HG03064 (cell line): Measurements from ENCODE around the gene PTX4.

Experiments
- ATAC-seq: cut with Tn5 transposase; IDR thresholded peaks from one replicate; pipeline ENCODE4 v1.9.1; 2021; ENCODE audit warnings: low read depth; ENCODE audit not compliant: unreplicated experiment

PTX4 gene

DNA sequence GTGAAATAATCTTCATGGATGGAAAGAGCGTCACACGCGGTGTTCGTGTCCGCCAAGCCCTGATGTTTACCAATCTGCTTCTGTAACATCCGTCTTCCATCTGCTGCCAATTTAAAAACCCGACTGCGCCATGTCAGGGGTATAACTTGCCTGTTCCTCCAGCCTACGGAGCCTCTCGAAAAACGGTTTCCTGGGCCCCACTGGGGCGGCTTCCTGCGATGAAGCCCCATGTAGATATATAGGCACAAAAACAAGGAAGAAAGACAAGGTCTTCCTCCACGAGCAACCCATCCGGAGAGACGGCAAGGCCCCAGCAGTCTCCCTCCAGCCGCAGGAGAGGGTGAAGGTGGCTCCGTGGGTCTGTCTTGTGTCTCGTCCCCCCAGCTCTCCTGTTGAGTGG lies at the start of gene PTX4:
Gene PTX4, minus strand, starts transcription at position 326 of the 400 bp plus-strand sequence. Its CDS starts 35 bp downstream, at position 291.
- no peak for ATAC-seq

GRCh38 chr16:1537763-1538289 lies 49.1 kb upstream of the PTX4 start:
- ATAC-seq, result no peak

GRCh38 chr16:1537138-1537577 lies 48.4 kb upstream of the PTX4 start:
- no peak for ATAC-seq

- ATAC-seq, result no peak
Observed at GRCh38 chr16:1536601-1537000, 47.9 kb upstream of the PTX4 start.

GRCh38 chr16:1535391-1536291 lies 46.9 kb upstream of the PTX4 start:
- no peak for ATAC-seq

- no peak for ATAC-seq
Observed at GRCh38 chr16:1534021-1535020, 45.6 kb upstream of the PTX4 start.

GRCh38 chr16:1533443-1533951 lies 44.8 kb upstream of the PTX4 start, which contains the start of gene TMEM204:
Gene TMEM204, plus strand, starts transcription at chr16:1533666. Its CDS starts 610 bp downstream, at chr16:1534276.
- no peak for ATAC-seq

- ATAC-seq, result no peak
Observed at GRCh38 chr16:1532771-1533170, 44.0 kb upstream of the PTX4 start.

GRCh38 chr16:1532081-1532760 lies 43.5 kb upstream of the PTX4 start:
- ATAC-seq, result no peak

DNA sequence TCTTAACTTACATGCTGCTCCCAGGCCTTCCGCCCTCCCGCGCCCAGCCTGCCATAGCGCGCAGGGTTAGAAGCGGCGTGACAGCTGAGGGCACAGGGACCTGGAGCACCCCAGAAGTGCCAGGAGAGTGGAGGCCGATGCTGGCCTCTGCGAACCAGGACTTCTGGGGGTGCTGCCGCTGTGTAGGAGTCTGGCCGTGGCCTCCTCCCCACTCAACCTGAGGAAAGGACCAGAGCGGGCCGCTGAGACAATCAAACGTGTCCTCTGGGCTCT lies 42.8 kb upstream of the PTX4 start:
- no peak for ATAC-seq

- ATAC-seq, result no peak
Observed at GRCh38 chr16:1530883-1531637, 42.3 kb upstream of the PTX4 start.

DNA sequence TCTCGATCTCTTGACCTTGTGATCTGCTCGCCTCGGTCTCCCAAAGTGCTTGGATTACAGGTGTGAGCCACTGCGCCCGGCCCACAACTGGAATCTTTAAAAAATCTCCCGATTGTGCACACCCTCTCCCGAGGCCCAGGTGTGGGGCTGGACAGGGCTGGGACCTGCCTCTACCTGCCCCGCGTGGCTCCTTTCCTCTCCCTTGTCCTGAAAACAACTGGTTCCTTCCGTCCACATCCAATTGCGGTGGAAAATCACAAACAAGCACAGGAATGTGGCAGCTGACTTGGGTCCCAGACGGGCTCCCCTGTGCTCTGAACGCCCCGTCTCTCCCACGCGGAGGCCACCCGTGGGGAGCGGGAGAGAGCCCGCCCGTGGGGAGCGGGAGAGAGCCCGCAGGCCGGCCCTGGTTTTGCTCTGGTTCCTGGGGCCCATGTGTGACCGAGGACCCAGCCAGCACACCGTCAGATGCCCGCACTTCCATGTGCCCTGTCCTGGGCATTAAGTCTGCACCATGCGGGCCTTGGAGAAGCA lies 41.7 kb upstream of the PTX4 start:
- ATAC-seq, result no peak

DNA sequence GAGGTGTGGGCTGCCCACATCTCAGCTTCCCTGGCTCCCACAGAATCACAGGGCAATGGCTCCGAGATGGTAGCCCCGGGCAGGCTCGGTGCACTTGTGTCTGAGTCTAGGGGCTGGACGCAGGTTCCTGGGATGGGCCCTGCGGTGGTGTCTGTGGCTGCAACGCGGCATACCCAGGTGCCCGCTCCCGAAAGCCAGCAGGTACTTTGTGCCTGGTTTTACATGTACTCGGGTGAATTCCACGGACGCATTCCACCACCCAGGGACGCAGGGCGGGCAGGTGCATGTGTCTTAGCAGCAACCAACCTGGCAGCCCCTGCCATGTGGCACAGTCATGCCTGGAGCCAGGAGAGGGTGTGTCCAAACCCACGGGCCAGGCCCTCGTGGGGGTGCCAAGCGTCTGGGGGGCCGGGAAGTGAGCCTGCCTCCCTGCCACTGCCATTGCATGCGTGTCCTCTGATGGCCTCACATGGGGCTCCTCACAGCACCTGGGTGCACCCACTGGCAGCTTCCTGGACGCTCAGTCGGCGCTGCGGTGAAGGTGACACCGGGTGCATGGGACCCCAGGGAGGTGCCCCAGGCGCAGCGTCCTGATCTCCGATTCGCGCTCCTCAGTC lies 40.3 kb upstream of the PTX4 start:
- ATAC-seq, result no peak

GRCh38 chr16:1527836-1528811 lies 39.4 kb upstream of the PTX4 start:
- ATAC-seq, result no peak

GRCh38 chr16:1526608-1527555 lies 38.1 kb upstream of the PTX4 start:
- ATAC-seq, result no peak

GRCh38 chr16:1525871-1526607 lies 37.3 kb upstream of the PTX4 start:
- no peak for ATAC-seq
